NCI-H345 treated with DMSO at 0.1 percent for 48 hours (cell line): ENCODE results near the gene CERS6.

Experiments used
- DNase-seq: peaks from one replicate; lab custom pipeline; 2025; ENCODE audit not compliant: unreplicated experiment; lab: John Stamatoyannopoulos, UW

CERS6 gene

DNA sequence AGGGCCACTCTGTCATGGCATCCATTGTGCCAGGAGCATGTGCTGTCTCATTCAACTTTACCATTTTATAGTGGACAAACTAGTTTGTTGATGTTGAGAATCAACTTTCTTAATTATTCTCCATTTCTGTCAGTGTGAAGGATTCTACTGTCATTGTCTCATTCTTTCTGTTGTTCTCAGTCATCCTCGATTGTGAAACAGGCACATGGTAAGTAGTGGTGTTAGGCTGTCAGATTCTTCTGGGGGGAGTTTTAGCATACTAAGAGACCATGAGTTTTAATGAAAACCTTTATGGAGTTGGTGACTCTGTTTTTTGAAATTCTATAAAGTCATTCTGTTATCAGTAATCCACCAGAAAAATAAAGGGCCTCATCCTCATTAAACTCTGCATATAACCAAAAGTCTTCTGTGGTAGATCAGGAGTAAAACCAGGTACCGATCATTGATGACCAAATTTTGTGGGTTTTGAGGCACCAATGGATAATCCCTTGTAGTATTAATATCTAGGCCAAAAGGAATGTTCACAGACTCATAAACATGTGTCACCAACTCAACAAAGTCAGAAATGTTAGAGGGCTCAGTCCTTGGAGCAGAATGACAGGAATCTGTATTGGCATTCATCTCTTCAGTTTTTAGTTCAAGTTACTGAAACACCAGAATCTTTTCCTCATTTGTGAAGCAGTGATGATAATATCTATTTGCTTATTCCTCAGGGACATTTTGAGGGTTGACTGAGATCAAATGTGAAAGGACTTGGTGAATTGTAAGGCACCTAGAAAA, 73.2 kb downstream of the CERS6 start:
- no peak for DNase-seq

DNA sequence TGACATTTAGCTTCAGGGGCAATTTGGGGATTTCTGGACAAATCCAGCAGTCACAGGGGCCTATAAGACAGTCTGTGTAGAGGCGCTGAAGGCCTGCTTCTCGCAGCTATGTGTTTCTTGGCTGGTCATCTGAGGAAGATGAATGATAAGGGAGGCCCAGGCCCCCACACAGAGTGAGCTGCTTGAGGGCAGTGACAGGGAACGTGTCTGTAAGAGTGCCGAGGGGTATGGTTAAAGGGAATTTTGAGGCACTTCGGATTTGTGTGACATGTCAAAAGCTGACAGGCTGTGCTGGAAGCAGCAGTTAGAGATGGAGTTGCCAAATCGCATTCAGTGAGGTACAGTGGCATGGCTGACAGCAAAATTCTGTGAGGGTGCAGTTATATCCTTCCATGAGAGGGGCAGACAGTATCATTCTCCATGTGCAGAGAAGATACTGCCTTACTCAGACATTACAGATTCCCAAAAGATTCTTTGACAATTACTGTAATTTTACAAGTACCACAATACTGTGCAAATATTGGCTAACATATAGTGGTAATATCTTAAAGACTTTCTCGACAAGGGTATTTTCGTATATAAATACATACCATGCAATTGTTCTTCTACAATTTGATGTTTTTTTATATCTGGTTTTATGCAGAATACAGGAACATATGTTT, 74.0 kb downstream of the CERS6 start:
- no peak for DNase-seq

DNA sequence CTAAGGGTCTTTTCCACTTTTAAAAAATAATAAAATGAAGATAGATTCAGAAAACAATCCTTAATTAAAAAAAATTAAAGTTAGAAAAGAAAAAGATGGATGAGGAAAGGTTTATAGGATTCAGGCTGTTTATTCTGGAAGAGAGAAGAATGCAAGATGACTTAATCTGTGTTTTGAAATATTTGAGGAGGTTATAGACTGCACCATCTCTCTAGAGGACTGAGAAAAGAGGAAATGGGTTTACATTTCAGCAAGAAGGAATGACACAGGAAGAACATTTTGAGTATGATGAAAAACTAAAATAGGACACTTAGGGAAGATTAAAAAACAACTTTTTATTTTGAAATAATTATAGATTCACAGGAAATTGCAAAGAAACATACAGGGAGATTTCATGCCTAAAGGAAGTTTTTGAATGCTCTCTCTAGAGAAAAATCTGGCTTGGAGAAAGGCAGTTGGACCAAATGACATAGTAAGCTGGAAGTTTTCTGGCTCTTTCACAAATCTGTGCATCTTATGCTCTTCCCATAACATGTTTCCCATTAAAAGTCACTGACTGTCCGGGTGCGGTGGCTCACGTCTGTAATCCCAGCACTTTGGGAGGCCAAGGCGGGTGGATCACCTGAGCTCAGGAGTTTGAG, 75.0 kb downstream of the CERS6 start:
- no peak for DNase-seq

DNA sequence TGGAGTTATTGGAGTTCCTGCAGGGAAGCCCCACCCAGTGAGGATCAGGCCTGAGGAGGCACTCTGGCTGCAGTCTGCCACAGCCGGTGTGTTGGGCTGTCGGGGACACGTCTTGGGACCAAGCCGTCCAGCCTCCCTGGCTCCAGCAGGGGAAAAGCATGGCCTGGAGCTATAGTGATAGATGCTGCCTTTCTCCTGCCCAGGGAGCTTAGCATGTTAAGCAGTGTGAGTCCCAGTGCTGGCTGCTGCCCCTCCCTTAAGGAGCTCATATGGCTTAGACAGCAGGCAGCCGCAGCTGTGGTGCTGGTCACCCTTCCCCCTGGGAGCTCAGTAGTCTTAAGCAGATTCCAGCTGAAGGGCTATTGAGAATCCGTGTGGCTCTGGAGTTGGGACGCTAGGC, 78.9 kb downstream of the CERS6 start:
- no peak for DNase-seq

DNA sequence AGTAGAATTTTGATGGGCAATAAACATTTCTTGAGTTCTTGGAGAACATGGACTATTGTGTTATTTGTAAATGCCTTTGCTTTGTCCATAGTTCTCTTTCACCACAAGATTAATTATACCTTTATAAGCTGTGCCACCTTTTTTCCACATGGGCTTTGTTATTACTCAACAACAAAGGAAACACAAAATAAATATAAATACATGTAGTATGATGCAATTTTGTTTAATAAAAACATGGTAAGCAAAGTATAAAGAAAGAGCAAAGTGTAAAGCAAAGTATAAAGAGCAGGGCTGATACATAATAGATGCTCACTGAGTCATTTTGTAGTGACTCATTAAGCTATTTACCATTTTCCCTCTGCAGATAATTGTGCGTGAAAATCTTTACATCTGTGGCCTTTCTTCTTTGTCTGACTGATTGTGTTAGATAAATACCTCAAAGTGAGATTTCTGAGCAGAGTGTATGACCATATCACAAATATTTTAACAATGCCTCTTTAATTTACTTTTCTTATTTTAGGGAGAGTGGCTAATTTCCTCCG, 80.9 kb downstream of the CERS6 start:
- no peak for DNase-seq

DNA sequence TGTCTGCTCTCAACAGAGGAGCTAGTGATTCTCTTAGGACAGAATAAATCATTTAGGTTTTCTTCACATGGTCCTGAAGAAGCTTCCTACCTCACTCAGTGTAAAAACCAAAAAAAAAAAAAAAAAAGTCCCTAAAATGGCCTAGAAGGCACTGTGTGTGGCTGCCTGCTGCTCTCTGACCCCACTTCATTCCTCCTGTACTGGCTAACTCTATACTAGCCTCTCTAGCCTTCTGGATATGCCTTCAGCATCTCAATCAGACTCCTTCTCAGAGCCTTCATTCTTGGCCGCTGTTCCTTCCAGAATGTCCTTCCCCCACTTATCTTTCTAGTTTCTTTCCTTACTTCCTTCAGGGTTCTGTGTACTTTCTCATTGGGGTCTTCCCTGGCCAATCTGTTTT, 82.1 kb downstream of the CERS6 start:
- no peak for DNase-seq

DNA sequence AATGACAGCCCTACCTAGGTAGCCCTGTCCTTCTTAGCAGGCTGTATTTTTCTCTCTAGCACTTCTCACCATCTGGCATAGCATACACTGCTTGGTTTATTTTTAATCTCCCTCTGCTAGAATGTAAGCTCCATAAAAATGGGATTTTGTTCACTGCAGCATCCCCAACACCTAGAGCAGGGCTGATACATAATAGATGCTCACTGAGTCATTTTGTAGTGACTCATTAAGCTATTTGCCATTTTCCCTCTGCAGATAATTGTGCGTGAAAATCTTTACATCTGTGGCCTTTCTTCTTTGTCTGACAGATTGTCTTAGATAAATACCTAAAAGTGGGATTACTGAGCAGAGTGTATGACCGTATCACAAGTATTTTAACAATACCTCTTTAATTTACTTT, 82.5 kb downstream of the CERS6 start:
- no peak for DNase-seq

DNA sequence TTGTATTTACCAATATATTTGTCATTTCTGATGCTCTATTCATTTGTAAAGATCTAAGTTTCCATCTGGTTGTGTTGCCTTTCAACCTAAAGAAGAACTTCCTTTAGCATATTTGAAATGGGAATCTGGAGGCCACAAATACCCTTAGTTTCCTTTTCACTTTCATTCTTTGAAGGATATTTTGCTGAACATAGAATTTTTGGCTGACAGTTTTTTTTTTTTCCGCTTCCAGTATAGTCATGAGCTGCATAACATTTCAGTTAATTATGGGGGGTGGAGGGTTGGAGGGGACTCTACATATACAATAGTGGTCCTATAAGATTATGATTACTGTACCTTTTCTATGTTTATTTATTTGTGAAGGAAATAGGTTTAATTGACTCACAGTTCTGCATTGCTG, 83.9 kb downstream of the CERS6 start:
- DNase-seq: no peak

DNA sequence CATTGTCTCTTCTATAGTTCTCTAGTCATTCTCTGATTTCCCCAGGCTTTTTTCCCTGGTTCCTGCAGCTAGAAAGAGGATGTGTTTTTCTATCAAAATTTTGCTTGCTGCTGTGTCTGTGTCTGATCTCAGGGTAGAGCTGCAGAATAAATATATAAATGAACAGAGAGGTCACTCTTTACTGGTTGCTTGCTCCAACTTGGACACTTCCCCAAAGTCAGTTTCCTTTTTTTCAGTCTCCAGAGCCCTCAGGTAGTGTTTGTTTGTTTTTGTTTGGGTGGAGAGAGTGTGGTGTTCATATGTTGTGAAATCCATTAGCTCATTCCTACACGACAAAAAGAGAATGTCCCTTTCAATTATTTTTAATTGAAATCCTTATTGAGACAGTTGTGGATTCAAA, 85.8 kb downstream of the CERS6 start:
- no peak for DNase-seq

DNA sequence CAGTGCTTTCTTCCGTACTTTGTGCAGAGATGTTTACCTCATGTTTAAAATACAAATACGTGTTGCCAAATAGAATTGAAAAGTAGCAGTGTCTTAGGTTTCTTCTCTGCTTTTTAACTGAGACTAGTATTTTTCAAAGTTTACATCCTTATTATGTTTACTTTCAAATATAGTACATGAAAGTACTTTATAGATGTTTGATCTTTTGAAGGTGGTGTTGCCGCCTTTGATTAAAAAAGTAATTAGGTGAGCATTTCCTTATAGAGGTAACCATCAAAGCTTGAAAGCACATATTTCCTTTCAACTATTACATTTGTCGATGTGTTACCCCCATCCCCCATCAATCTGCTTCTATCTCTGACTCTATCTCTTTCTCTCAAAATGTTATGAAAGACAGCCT, 87.0 kb downstream of the CERS6 start:
- no peak for DNase-seq

DNA sequence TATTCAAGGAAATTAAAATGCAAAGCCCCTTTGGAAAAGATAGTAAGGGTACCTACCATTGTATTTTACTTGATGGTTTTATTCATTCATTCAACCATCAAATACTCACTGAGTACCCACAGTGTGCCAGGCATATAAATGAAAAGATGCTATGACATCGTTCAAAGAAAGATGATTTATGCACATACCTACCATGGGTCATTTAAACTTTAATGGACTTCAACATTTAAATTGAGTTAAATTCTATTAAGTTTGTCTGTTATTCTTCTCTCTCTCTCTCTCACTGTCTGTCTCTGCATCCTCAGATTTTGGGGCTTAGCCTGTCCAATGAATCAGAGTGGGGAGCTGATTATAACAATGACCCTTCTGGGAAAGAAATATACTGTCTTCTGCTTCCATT, 87.9 kb downstream of the CERS6 start:
- no peak for DNase-seq

DNA sequence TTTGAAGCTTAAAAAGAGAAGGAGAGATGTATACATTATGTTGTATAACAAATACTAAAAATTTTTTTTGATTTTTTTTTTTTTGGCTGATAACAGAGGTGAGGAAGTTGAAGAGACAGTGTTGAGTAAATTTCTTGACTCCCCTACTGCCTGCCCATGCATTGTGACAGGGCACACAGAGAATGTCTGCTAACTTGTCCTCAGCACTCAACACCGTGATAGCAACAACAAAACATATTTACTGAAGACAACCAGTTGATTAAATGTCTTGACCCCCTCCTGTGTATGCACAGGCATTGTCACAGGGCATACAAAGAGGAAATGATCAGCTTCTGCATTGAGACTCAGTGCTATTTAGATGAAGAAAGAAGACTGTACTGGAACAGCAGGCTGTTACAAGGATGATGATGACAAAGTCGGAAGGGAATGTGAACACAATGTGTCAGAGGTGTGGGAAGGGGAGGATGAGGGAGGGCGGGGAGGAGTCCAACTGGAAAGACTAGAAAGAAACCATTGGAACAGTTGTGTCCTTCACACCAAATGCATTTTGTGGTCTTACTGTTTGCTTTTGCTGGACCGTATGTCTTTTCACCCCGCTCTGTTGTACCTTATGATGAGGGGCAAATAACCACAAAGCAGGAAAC, 89.5 kb downstream of the CERS6 start:
- no peak for DNase-seq

DNA sequence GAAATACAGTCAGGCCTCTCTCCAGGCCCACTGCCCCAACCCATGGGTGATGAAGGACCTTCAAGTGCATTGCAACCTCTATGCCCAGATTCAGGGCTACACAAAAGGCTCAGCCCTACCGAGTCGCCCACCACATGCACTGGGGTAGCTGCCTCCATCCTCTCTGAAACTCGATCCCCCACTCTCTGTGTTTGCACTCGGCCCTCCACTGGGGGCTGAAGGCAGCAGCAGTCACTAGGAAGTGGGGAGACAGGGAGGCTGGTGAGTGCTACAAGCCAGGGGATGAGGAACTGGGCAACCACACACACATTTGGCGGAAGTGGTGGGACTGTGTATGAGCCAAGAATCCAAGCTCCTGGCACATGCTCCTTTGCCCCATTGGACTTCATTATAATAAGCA, 94.6 kb downstream of the CERS6 start:
- DNase-seq: no peak

DNA sequence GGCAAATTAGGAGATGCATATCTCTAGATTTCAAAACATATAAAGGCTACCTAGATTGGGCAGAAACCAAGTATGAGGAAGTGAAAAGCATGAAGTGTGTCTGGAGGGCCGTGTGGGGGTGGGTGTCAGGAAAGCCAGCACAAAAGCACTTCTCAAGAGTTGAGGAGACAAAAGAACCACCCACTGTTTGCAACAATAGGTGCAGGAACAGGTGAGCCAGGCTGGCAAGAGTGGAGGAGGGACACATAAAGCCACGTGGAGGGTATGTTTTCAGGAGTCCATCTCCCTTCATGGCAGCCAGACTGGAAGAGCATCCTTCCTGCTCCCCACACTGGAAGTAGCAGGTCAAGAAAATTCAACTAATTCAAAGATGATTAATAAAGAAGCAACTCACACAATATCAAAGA, 96.4 kb downstream of the CERS6 start:
- peak; percentile 95 for DNase-seq

DNA sequence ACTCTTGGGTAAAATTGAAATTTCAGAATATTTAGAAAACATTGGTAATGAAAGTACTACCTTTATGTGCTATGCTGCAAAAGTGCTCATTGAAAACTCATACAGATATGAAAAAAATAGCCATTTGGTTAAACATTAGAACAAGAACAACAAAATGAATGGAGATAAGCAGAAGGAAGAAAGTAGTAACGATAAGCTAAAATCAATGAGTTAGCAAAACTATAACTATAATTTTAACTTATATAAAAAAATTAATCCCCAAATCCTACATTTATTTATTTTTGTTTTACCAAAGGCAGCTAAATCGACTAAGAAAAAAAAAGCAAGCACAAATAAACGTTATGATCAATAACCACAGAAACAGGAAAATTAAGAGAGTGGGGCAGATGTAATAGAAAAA, 99.2 kb downstream of the CERS6 start:
- DNase-seq: no peak

DNA sequence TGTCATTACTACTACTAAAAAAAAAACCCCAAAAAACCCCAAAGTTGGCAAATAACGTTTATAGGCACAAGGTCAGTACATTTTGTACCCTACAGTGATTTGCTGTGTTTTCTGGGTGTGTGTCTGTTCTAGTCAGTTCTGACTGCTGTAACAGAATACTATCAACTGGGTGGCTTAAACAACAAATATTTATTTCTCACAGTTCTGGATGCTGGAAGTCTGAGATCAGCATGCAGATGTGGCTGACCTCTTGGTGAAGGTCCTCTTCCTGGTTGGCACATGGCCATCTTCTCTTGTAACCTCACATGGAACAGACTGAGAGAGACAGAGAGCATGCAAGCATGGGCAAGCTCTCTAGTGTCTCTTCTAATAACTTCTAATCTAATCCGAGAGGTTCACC, 103.1 kb downstream of the CERS6 start:
- no peak for DNase-seq

DNA sequence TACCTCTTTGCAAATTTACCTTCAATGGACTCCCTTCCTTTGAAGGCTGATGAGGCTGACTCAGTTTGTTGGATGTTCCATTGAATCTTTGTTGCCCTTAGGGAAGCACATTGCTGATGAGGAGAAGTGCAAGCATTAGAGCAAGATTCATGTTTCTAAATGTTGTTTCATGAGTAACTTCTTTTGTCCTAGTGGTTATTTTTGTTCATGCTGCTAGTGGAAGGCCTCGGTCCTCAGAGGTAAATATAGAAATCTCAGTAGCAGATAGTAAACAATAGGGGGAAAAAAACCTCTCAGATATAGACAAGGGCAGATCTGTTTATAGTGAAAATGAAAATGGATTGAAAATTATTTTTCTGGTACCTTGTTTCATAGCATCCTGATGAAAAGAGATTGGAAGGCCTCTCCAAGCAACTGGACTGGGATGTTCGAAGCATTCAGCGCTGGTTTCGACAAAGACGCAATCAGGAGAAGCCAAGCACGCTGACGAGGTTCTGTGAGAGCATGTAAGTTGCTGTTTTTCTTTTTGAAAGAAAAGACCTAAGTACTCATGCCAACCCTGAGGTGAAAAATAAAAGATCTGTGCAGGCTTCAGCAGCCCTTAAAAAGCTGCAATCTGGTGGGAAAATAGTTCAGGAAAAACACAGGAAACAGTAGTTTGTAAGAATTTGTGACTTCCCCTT, 104.9 kb downstream of the CERS6 start:
- no peak for DNase-seq

DNA sequence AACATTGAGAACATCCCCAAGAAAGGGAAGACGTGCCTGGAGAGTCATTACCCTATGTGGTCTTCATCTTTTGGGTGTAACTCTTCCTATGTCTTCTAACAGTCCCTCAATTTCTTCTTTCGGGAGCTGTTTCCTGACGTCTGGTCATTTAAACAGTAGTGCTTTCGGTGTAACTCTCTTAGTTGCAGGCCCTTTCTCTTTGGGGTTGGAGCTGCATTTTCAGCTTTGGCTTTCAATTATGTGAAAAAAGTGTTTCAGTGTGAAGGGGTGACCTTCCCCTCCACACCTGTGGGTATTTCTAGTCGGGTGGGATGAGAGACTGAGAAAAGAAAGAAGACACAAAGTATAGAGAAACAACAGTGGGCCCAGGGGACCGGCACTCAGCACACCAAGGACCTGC, 105.9 kb downstream of the CERS6 start:
- DNase-seq: no peak

DNA sequence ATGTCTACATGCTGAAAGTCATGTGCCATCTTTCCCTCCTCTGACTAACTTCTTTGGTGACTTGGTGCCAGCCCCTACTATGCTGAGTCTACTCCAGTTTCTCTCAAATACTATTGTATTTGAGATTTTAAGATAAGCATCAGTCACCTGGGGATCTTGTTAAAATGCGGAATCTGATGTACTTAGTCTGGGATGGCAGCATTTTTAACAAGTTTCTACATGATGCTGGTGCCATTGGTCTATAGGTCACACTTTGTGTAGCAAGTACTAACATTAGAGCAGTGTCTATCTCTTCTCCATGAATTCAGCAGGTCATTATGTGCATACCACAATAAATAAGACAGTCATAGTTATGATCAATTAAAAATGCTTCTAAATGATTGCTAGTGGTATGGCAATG, 106.9 kb downstream of the CERS6 start:
- DNase-seq: no peak

DNA sequence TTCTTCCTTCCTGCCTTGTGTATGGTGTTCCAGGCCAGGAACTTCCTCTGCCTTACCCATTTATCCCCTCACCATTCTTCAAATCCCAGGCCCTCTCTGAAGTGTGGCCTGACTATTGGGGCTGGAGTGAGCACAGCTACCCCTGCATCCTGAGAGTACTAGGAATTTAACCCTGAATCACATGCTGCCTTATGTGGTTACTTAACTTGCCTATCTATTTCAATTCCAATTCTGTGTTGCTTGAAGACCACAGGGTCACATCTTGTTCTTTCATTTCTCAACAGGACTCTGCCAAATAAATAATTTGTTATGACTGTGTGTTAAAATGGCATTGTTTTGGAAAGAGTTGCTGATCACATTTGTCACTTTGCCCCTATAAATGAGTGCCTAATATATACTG, 108.6 kb downstream of the CERS6 start:
- no peak for DNase-seq

DNA sequence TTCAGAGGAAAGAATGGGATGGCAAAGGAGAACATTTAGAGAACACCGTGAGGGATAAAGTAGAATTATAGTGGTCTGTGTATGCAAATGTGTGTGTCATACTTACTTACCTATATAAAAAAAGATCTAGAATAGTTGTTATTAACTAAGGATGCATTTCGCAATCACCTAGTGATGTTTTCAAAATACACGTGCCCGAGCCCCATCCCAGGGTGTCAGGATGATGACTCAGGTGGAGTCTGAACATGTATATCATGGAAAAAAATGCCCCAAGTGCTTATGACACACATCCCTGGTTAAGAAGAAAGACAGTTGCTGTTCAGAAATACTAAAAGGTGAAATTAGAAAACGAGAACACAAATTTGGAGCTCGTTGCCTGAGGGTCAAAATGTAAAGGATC, 109.0 kb downstream of the CERS6 start:
- no peak for DNase-seq
